Activated T-cell treated with anti-CD3 and anti-CD28 coated beads, Interleukin-2, amount 50 U/mL, for 72 hours (primary cell): Measurements from ENCODE around the gene DCC. TPM values are rescaled to one million over a fixed set of nuclear protein-coding genes. Genes with fewer than 3 reads are reported as not detected.

Source experiments
- ATAC-seq, 2 donors: fragments of 150-1000 bp; cut with Tn5 transposase; replicated peaks in 1 of 2; 2 replicates each; pipeline ENCODE4 v1.10.0; 2021; ENCODE audit warnings: moderate library complexity in 2 of 2, mild to moderate bottlenecking in 1 of 2
- DNase-seq, 2 donors: peaks; one replicate each; pipeline ENCODE4 v3.0.0; 2021 to 2022; ENCODE audit warnings: mixed read lengths in 1 of 2
- H3K27ac Mint-ChIP-seq: one replicate; pipeline ENCODE4 v1.8.0; 2022; ENCODE audit warnings: mild to moderate bottlenecking, moderate library complexity, mixed read lengths
- H3K27me3 Mint-ChIP-seq: one replicate; pipeline ENCODE4 v1.8.0; 2022; ENCODE audit warnings: low read depth, mixed read lengths
- H3K36me3 Mint-ChIP-seq, 2 donors: one replicate each; pipeline ENCODE4 v1.8.0; 2022; ENCODE audit warnings: mixed read lengths in 2 of 2, mild to moderate bottlenecking in 1 of 2; ENCODE audit not compliant: insufficient read depth in 2 of 2
- H3K4me1 Mint-ChIP-seq: one replicate; pipeline ENCODE4 v1.8.0; 2022; ENCODE audit warnings: low read depth, mixed read lengths
- H3K4me3 Mint-ChIP-seq, 2 donors: one replicate each; pipeline ENCODE4 v1.8.0; 2022; ENCODE audit warnings: mild to moderate bottlenecking in 2 of 2, mixed read lengths in 2 of 2, moderate library complexity in 2 of 2
- H3K9me3 Mint-ChIP-seq, 2 donors: one replicate each; pipeline ENCODE4 v1.8.0; 2022; ENCODE audit warnings: mixed read lengths in 2 of 2
- total RNA-seq, 2 donors: library from RNA; stranded (reverse); gene quantifications; one replicate each; pipeline ENCODE4 v1.2.3, GENCODE V29; 2022

DCC gene
- total RNA-seq, 2 donors from 2014 or later, result not detected

GRCh38 chr18:53387581-53387980 lies 1047.6 kb downstream of the DCC start:
- H3K4me1 Mint-ChIP-seq, result no peaks in the 10 kb centered on the region
- H3K27ac Mint-ChIP-seq, result no peak overlapping the region
- no peaks in the 10 kb centered on the region for H3K27me3 Mint-ChIP-seq
- peaks cover 0 to 2% of the 10 kb centered on the region in 2 donors for H3K36me3 Mint-ChIP-seq
- no peak for ATAC-seq
- no peaks in the 10 kb centered on the region for H3K9me3 Mint-ChIP-seq
- no peak for DNase-seq
- no peak overlapping the region for H3K4me3 Mint-ChIP-seq

DNA sequence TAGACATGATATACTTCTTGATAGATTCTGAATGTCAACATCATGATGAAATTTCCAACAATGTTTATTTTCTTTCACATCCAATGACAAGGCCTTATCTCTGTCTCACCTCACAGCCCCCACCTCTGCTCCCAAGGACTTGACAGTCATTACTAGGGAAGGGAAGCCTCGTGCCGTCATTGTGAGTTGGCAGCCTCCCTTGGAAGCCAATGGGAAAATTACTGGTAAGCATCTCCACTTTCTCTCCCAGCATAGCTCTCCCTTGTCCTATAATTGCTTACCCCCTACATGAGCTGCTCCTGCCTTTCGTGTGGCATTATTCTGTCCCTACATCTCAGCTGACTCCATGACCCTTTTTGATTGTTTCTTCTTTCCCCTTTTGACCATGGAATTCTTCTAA lies 1062.7 kb downstream of the DCC start:
- no peak overlapping the region for H3K27ac Mint-ChIP-seq
- H3K4me1 Mint-ChIP-seq, result no peaks in the 10 kb centered on the region
- H3K27me3 Mint-ChIP-seq, result no peaks in the 10 kb centered on the region
- H3K9me3 Mint-ChIP-seq, result peaks cover 2 to 4% of the 10 kb centered on the region in 2 donors
- DNase-seq, result no peak
- no peak for ATAC-seq
- no peak overlapping the region for H3K4me3 Mint-ChIP-seq
- no peaks in the 10 kb centered on the region for H3K36me3 Mint-ChIP-seq

DNA sequence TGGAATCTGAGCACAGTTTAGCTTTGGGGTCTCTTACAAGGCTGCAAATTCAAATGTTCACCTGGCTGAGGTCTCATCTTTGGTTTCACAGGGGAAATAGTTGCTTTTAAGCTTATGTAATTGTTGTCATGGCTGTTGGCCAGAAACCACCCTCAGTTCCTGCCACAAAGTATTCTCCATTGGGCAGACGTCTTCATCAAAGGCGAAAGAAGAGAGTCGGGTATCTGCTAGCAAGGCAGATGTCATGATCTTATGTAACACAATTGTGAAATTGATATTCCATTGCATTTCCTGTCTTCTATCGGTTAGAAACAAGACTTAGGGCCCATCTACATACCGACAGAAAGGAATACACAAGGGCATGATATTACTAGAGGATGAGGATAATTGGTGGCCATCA lies 1068.3 kb downstream of the DCC start:
- no peak for ATAC-seq
- no peaks in the 10 kb centered on the region for H3K27me3 Mint-ChIP-seq
- H3K4me1 Mint-ChIP-seq, result no peaks in the 10 kb centered on the region
- no peak overlapping the region for H3K4me3 Mint-ChIP-seq
- H3K27ac Mint-ChIP-seq, result no peak overlapping the region
- H3K9me3 Mint-ChIP-seq, result peaks cover 2 to 5% of the 10 kb centered on the region in 2 donors
- DNase-seq, result no peak
- H3K36me3 Mint-ChIP-seq, result no peaks in the 10 kb centered on the region

GRCh38 chr18:53411511-53411910 lies 1071.5 kb downstream of the DCC start:
- ATAC-seq (no peak), DNase-seq (no peak)
- H3K27me3 Mint-ChIP-seq, result no peaks in the 10 kb centered on the region
- no peaks in the 10 kb centered on the region for H3K4me1 Mint-ChIP-seq
- H3K27ac Mint-ChIP-seq, result no peak overlapping the region
- H3K9me3 Mint-ChIP-seq, result peaks cover 0 to 5% of the 10 kb centered on the region in 2 donors
- H3K4me3 Mint-ChIP-seq, result no peak overlapping the region
- no peaks in the 10 kb centered on the region for H3K36me3 Mint-ChIP-seq

- H3K27me3 Mint-ChIP-seq, result no peaks in the 10 kb centered on the region
- ATAC-seq, result no peak
- H3K27ac Mint-ChIP-seq, result no peak overlapping the region
- no peak for DNase-seq
- H3K9me3 Mint-ChIP-seq, result no peaks in the 10 kb centered on the region
- no peak overlapping the region for H3K4me3 Mint-ChIP-seq
- H3K36me3 Mint-ChIP-seq, result no peaks in the 10 kb centered on the region
- no peaks in the 10 kb centered on the region for H3K4me1 Mint-ChIP-seq
Measured at GRCh38 chr18:53417003-53417402, 1077.0 kb downstream of the DCC start.

- Mint-ChIP-seq H3K27me3 (no peaks in the 10 kb centered on the region), H3K9me3 (peaks cover 3% of the 10 kb centered on the region in 2 donors), H3K4me3 (no peak overlapping the region), H3K4me1 (no peaks in the 10 kb centered on the region), H3K27ac (no peak overlapping the region), H3K36me3 (no peaks in the 10 kb centered on the region)
- ATAC-seq, result no peak
- DNase-seq, result no peak
Measured at GRCh38 chr18:53421869-53422268, 1081.9 kb downstream of the DCC start.

GRCh38 chr18:53422896-53423295 lies 1082.9 kb downstream of the DCC start:
- Mint-ChIP-seq H3K36me3 (no peaks in the 10 kb centered on the region), H3K4me1 (no peaks in the 10 kb centered on the region), H3K27me3 (no peaks in the 10 kb centered on the region), H3K9me3 (peaks cover 3% of the 10 kb centered on the region in 2 donors), H3K27ac (no peak overlapping the region), H3K4me3 (no peak overlapping the region)
- DNase-seq, result no peak
- no peak for ATAC-seq

- DNase-seq (no peak), ATAC-seq (peak in 1 of 2 donors; percentile 13)
- Mint-ChIP-seq H3K4me3 (no peak overlapping the region), H3K4me1 (no peaks in the 10 kb centered on the region), H3K9me3 (peaks cover 3% of the 10 kb centered on the region in 2 donors), H3K27me3 (no peaks in the 10 kb centered on the region), H3K27ac (no peak overlapping the region), H3K36me3 (no peaks in the 10 kb centered on the region)
Measured at GRCh38 chr18:53426666-53427184, 1086.7 kb downstream of the DCC start.

DNA sequence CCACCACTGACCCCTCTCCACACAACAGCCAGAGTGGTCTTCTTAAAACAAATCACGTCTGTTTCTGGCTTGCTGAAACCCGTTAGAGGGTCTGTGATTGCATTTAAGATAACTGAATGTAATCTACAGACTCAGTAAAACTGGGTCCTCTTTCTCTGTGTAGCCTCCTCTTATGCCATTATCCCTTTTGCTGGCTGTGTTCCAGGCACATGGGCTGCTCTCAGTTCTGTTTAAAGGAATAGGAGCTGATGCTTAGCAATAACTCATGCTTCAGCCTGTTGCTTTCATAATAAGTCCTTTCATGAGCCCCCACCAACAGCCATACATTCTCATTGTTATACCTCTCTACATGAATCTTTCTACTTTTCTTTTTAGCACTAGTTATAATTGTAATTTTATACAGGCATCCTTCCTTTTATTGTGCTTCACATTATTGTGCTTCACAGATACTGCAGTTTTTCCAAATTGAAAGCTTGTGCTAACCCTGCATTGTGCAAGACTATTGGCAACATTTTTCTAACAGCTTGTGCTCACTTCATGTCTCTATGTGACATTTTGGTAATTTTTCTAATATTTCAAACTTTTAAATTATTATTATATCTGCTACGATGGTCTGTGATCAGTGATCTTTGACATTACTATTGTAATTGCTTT lies 1101.9 kb downstream of the DCC start:
- Mint-ChIP-seq H3K9me3 (peaks cover 0 to 5% of the 10 kb centered on the region in 2 donors), H3K27me3 (no peaks in the 10 kb centered on the region), H3K4me3 (no peak overlapping the region), H3K36me3 (no peaks in the 10 kb centered on the region), H3K27ac (peak overlapping the region; percentile 30), H3K4me1 (no peaks in the 10 kb centered on the region)
- no peak for ATAC-seq
- no peak for DNase-seq

DNA sequence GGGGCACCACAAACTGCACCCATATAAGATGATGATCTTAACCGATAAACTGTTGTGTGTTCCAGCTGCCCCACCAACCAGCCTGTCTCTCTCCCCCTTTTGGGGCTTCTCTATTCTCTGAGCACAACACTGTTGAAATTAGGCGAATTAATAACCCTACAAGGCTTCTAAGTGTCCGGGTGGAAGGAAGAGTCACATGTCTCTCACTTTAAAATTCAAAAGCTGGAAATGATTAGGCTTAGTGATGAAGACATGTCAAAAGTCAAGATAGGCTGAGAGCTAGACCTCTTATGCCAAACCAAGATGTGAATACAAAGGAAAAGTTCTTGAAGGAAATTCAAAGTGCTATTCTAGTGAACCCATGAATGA lies 1102.4 kb downstream of the DCC start:
- Mint-ChIP-seq H3K27me3 (no peaks in the 10 kb centered on the region), H3K27ac (no peak overlapping the region), H3K4me1 (no peaks in the 10 kb centered on the region), H3K9me3 (peaks cover 0 to 5% of the 10 kb centered on the region in 2 donors), H3K36me3 (no peaks in the 10 kb centered on the region), H3K4me3 (no peak overlapping the region)
- ATAC-seq (no peak), DNase-seq (no peak)

- Mint-ChIP-seq H3K36me3 (no peaks in the 10 kb centered on the region), H3K27me3 (no peaks in the 10 kb centered on the region), H3K4me3 (no peak overlapping the region), H3K9me3 (peaks cover 0 to 5% of the 10 kb centered on the region in 2 donors), H3K27ac (no peak overlapping the region), H3K4me1 (no peaks in the 10 kb centered on the region)
- DNase-seq (no peak), ATAC-seq (no peak)
Measured at GRCh38 chr18:53443336-53443735, 1103.3 kb downstream of the DCC start.

DNA sequence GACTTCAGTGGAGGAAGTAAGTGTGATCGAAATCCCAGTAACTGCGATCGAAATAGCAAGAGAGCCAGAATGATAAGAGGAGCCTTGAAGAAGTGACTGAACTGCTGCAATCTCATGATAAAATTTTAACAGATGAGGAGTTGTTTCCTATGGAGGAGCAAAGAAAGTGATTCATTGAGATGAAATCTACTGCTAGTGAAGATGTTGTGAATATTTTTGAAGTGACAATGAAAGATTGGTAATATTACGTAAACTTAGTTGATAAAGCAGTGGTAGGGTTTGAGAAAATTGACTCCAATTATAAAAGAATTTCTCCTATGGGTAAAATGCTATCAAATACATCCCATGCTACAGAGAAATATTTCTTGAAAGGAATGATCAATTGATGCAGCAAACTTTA lies 1103.8 kb downstream of the DCC start:
- ATAC-seq (no peak), DNase-seq (no peak)
- Mint-ChIP-seq H3K4me3 (no peak overlapping the region), H3K36me3 (no peaks in the 10 kb centered on the region), H3K27ac (no peak overlapping the region), H3K4me1 (no peaks in the 10 kb centered on the region), H3K9me3 (peaks cover 0 to 5% of the 10 kb centered on the region in 2 donors), H3K27me3 (no peaks in the 10 kb centered on the region)

GRCh38 chr18:53451902-53452301 lies 1111.9 kb downstream of the DCC start:
- H3K27ac Mint-ChIP-seq, result no peak overlapping the region
- peaks cover 2% of the 10 kb centered on the region in 2 donors for H3K9me3 Mint-ChIP-seq
- no peaks in the 10 kb centered on the region for H3K27me3 Mint-ChIP-seq
- no peak overlapping the region for H3K4me3 Mint-ChIP-seq
- no peaks in the 10 kb centered on the region for H3K36me3 Mint-ChIP-seq
- H3K4me1 Mint-ChIP-seq, result no peaks in the 10 kb centered on the region
- ATAC-seq (no peak), DNase-seq (no peak)

DNA sequence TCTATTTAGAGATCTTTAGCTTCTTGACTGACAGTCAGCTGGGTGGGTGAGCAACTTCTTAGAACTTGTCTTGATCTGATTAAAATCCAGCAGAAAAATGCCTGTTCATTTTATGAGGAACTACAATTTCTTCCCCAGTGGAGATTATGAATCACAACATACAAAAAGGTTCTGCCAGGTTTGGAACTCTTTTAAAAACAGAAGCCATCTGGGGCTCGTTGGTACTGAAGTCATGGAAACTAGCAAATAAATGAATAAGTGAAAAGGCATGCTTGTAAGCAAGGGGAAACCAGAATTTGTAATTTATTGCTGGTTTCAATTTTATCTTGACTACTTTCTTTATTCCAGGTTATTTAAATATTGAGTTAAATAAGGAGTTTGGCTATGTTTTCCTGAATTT lies 1117.1 kb downstream of the DCC start:
- H3K36me3 Mint-ChIP-seq, result no peaks in the 10 kb centered on the region

More for the DNA sequence above, 1117.1 kb downstream of the DCC start:
- no peaks in the 10 kb centered on the region for H3K27me3 Mint-ChIP-seq
- H3K9me3 Mint-ChIP-seq, result peaks cover 0 to 1% of the 10 kb centered on the region in 2 donors
- ATAC-seq (no peak), DNase-seq (no peak)
- no peak overlapping the region for H3K27ac Mint-ChIP-seq
- H3K4me3 Mint-ChIP-seq, result no peak overlapping the region
- H3K4me1 Mint-ChIP-seq, result no peaks in the 10 kb centered on the region
